Activated T-cell treated with anti-CD3 and anti-CD28 coated beads, Interleukin-2, amount 50 U/mL, for 4 hours (primary cell): ENCODE measurements around the gene ALDH5A1. TPM values are rescaled to one million over a fixed set of nuclear protein-coding genes. Genes with fewer than 3 reads are reported as not detected.

Experiments used
- ATAC-seq, 2 donors: fragments of 200-7000 bp; cut with Tn5 transposase; one replicate each; pipeline ENCODE4 v1.10.0; 2021
- DNase-seq: peaks from one replicate; pipeline ENCODE4 v3.0.0-alpha.2; 2020
- H3K27me3 Mint-ChIP-seq: one replicate; pipeline ENCODE4 v1.8.0; 2021; ENCODE audit warnings: low read depth, mixed read lengths
- H3K36me3 Mint-ChIP-seq: one replicate; pipeline ENCODE4 v1.8.0; 2022; ENCODE audit warnings: mixed read lengths; ENCODE audit not compliant: insufficient read depth
- H3K4me1 Mint-ChIP-seq: one replicate; pipeline ENCODE4 v1.8.0; 2021; ENCODE audit warnings: low read depth, mixed read lengths
- H3K4me3 Mint-ChIP-seq: one replicate; pipeline ENCODE4 v1.8.0; 2021; ENCODE audit warnings: mild to moderate bottlenecking, moderate library complexity, mixed read lengths
- H3K9me3 Mint-ChIP-seq: one replicate; pipeline ENCODE4 v1.8.0; 2021; ENCODE audit warnings: mixed read lengths
- total RNA-seq, 3 donors: library from RNA; stranded (reverse); gene quantifications; one replicate each; pipeline ENCODE4 v1.2.1, GENCODE V29; 2021

Gene ALDH5A1
- total RNA-seq, 3 donors from 2014 or later = 10.4 to 12.4 (median 11.2) TPM

- H3K4me1 Mint-ChIP-seq = peaks cover 7% of the 10 kb centered on the region
- DNase-seq = no peak
- no peak for ATAC-seq
- no peak overlapping the region for H3K4me3 Mint-ChIP-seq
- peaks cover 22% of the 10 kb centered on the region for H3K27me3 Mint-ChIP-seq
- no peaks in the 10 kb centered on the region for H3K36me3 Mint-ChIP-seq
- no peaks in the 10 kb centered on the region for H3K9me3 Mint-ChIP-seq
These were observed 54.4 kb downstream of the ALDH5A1 start for GRCh38 chr6:24549158-24549557.

GRCh38 chr6:24549674-24550353 lies 55.0 kb downstream of the ALDH5A1 start:
- Mint-ChIP-seq H3K27me3 (peaks cover 22% of the 10 kb centered on the region), H3K4me3 (no peak overlapping the region), H3K4me1 (peaks cover 7% of the 10 kb centered on the region), H3K9me3 (no peaks in the 10 kb centered on the region), H3K36me3 (no peaks in the 10 kb centered on the region)
- ATAC-seq (no peak), DNase-seq (no peak)

GRCh38 chr6:24551139-24551538 lies 56.4 kb downstream of the ALDH5A1 start:
- no peaks in the 10 kb centered on the region for H3K36me3 Mint-ChIP-seq
- peaks cover 20% of the 10 kb centered on the region for H3K27me3 Mint-ChIP-seq
- H3K4me3 Mint-ChIP-seq = no peak overlapping the region
- peaks cover 7% of the 10 kb centered on the region for H3K4me1 Mint-ChIP-seq
- no peaks in the 10 kb centered on the region for H3K9me3 Mint-ChIP-seq
- ATAC-seq (no peak), DNase-seq (no peak)

- Mint-ChIP-seq H3K9me3 (no peaks in the 10 kb centered on the region), H3K4me1 (no peaks in the 10 kb centered on the region), H3K27me3 (peaks cover 4% of the 10 kb centered on the region), H3K36me3 (no peaks in the 10 kb centered on the region), H3K4me3 (no peak overlapping the region)
- ATAC-seq (no peak), DNase-seq (no peak)
These were observed 59.7 kb downstream of the ALDH5A1 start for GRCh38 chr6:24554474-24554873.

- Mint-ChIP-seq H3K9me3 (no peaks in the 10 kb centered on the region), H3K36me3 (no peaks in the 10 kb centered on the region), H3K4me3 (no peak overlapping the region), H3K4me1 (no peaks in the 10 kb centered on the region), H3K27me3 (peaks cover 6% of the 10 kb centered on the region)
- no peak for DNase-seq
- no peak for ATAC-seq
These were observed 63.7 kb downstream of the ALDH5A1 start for GRCh38 chr6:24558516-24558915.

GRCh38 chr6:24564081-24564480 lies 69.3 kb downstream of the ALDH5A1 start:
- H3K9me3 Mint-ChIP-seq = no peaks in the 10 kb centered on the region

GRCh38 chr6:24565196-24565595 lies 70.4 kb downstream of the ALDH5A1 start:
- DNase-seq (no peak), ATAC-seq (no peak)
- Mint-ChIP-seq H3K4me1 (no peaks in the 10 kb centered on the region), H3K4me3 (no peak overlapping the region), H3K36me3 (no peaks in the 10 kb centered on the region), H3K27me3 (peaks cover 6% of the 10 kb centered on the region), H3K9me3 (no peaks in the 10 kb centered on the region)

More at GRCh38 chr6:24564081-24564480, 69.3 kb downstream of the ALDH5A1 start:
- Mint-ChIP-seq H3K36me3 (no peaks in the 10 kb centered on the region), H3K4me3 (no peak overlapping the region), H3K4me1 (no peaks in the 10 kb centered on the region), H3K27me3 (peaks cover 2% of the 10 kb centered on the region)
- no peak for ATAC-seq
- no peak for DNase-seq

- Mint-ChIP-seq H3K36me3 (no peaks in the 10 kb centered on the region), H3K4me1 (no peaks in the 10 kb centered on the region), H3K9me3 (no peaks in the 10 kb centered on the region), H3K4me3 (no peak overlapping the region), H3K27me3 (peaks cover 4% of the 10 kb centered on the region)
- DNase-seq = no peak
- ATAC-seq = no peak
These were observed 71.4 kb downstream of the ALDH5A1 start for GRCh38 chr6:24566020-24566767.

GRCh38 chr6:24568683-24569082 lies 73.9 kb downstream of the ALDH5A1 start:
- no peak for ATAC-seq
- Mint-ChIP-seq H3K9me3 (no peaks in the 10 kb centered on the region), H3K4me1 (no peaks in the 10 kb centered on the region), H3K27me3 (peaks cover 10% of the 10 kb centered on the region), H3K36me3 (no peaks in the 10 kb centered on the region), H3K4me3 (no peak overlapping the region)
- DNase-seq = no peak

GRCh38 chr6:24569811-24570210 lies 75.0 kb downstream of the ALDH5A1 start:
- H3K27me3 Mint-ChIP-seq = peaks cover 10% of the 10 kb centered on the region
- no peaks in the 10 kb centered on the region for H3K4me1 Mint-ChIP-seq
- H3K36me3 Mint-ChIP-seq = no peaks in the 10 kb centered on the region
- DNase-seq (no peak), ATAC-seq (no peak)
- no peak overlapping the region for H3K4me3 Mint-ChIP-seq
- no peaks in the 10 kb centered on the region for H3K9me3 Mint-ChIP-seq

- Mint-ChIP-seq H3K27me3 (peaks cover 12% of the 10 kb centered on the region), H3K36me3 (no peaks in the 10 kb centered on the region), H3K4me1 (no peaks in the 10 kb centered on the region), H3K4me3 (no peak overlapping the region), H3K9me3 (no peaks in the 10 kb centered on the region)
- ATAC-seq = no peak
- no peak for DNase-seq
These were observed 76.6 kb downstream of the ALDH5A1 start for GRCh38 chr6:24571361-24571760.

GRCh38 chr6:24574809-24575208 lies 80.0 kb downstream of the ALDH5A1 start:
- H3K36me3 Mint-ChIP-seq = no peaks in the 10 kb centered on the region
- peaks cover 12% of the 10 kb centered on the region for H3K27me3 Mint-ChIP-seq
- no peaks in the 10 kb centered on the region for H3K9me3 Mint-ChIP-seq
- H3K4me3 Mint-ChIP-seq = no peak overlapping the region
- H3K4me1 Mint-ChIP-seq = no peaks in the 10 kb centered on the region
- DNase-seq (no peak), ATAC-seq (no peak)

- no peaks in the 10 kb centered on the region for H3K36me3 Mint-ChIP-seq
- DNase-seq (no peak), ATAC-seq (no peak)
- H3K27me3 Mint-ChIP-seq = peaks cover 7% of the 10 kb centered on the region
- no peak overlapping the region for H3K4me3 Mint-ChIP-seq
- no peaks in the 10 kb centered on the region for H3K9me3 Mint-ChIP-seq
- H3K4me1 Mint-ChIP-seq = no peaks in the 10 kb centered on the region
These were observed 81.7 kb downstream of the ALDH5A1 start for GRCh38 chr6:24576447-24576846.

- Mint-ChIP-seq H3K27me3 (no peaks in the 10 kb centered on the region), H3K9me3 (no peaks in the 10 kb centered on the region)
- peak; percentile 78 for DNase-seq
These were observed 86.4 kb downstream of the ALDH5A1 start for GRCh38 chr6:24581084-24581669.

More at GRCh38 chr6:24581084-24581669, 86.4 kb downstream of the ALDH5A1 start:
- Mint-ChIP-seq H3K4me3 (no peak overlapping the region), H3K36me3 (no peaks in the 10 kb centered on the region), H3K4me1 (peaks cover 2% of the 10 kb centered on the region)
- peak; percentile 93 to 96 for ATAC-seq
